ENCODE results near the gene GMPPA.

Gene GMPPA

DNA sequence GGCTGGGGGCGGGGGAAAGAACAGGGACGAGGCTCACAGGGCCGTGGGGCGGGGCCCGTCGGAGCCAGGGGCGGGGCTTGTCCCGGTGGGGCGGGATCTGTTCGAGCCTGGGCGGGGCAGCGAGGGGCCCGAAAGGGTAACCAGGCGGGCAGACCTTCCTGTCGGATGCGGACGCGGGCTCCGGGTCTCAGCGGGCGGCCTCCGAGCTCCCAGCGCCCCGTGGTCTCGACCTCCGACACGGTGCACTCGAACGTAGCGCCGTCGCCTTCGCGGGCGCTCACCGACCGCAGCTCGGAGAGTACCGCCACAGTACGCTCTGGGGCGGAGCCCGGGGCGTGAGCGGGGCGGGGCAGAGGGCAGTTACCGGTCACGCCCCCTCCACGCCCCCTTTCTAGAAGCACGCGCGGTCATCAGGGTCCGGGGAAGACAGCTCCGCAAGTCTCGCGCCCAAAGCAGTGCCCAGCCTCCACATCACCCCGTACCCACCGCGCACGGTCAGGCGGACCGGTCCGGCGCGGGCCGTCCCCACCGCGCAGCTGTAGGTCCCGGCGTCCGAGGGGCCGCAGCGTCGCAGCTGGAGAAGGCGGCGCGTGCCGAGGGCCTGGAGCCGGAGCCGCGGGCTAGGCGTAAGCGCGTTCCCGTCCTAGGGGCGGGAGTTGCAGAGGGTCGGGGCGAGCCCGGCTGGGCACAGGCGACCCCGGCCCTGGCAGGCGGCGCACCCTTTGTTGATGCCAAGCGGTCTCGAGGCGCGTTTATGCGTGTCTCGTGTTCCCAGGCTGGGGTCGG lies 53.9 kb downstream of the GMPPA start:
- ATAC-seq: peak; percentile 91
- TF ChIP-seq GLIS3 (CRISPR knock-in tag; IDR thresholded peaks at IDR 0.05): peak; percentile 10; the same call in 1 of the 2 replicates
- TF ChIP-seq, protein P1, sequence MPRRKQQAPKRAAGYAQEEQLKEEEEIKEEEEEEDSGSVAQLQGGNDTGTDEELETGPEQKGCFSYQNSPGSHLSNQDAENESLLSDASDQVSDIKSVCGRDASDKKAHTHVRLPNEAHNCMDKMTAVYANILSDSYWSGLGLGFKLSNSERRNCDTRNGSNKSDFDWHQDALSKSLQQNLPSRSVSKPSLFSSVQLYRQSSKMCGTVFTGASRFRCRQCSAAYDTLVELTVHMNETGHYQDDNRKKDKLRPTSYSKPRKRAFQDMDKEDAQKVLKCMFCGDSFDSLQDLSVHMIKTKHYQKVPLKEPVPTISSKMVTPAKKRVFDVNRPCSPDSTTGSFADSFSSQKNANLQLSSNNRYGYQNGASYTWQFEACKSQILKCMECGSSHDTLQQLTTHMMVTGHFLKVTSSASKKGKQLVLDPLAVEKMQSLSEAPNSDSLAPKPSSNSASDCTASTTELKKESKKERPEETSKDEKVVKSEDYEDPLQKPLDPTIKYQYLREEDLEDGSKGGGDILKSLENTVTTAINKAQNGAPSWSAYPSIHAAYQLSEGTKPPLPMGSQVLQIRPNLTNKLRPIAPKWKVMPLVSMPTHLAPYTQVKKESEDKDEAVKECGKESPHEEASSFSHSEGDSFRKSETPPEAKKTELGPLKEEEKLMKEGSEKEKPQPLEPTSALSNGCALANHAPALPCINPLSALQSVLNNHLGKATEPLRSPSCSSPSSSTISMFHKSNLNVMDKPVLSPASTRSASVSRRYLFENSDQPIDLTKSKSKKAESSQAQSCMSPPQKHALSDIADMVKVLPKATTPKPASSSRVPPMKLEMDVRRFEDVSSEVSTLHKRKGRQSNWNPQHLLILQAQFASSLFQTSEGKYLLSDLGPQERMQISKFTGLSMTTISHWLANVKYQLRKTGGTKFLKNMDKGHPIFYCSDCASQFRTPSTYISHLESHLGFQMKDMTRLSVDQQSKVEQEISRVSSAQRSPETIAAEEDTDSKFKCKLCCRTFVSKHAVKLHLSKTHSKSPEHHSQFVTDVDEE (CRISPR knock-in tag; IDR thresholded peaks at IDR 0.05): no peak

DNA sequence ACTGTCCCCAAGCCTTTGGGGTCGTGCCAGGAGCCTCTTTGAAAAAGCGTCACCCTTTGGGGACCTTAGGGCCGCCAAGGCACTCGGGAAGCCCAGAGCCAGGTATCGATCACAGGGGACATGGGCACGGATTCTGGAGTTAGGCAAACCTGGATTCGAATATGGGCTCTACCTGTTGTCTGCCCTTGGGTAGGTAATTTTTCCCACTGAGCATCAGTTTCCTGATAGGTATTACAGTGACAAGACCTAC lies 54.4 kb downstream of the GMPPA start:
- TF ChIP-seq, protein P1 (CRISPR knock-in tag; IDR thresholded peaks at IDR 0.05): no peak
- TF ChIP-seq RARB (CRISPR knock-in tag; IDR thresholded peaks at IDR 0.05): no peak
- no peak for TF ChIP-seq PPARA (CRISPR knock-in tag; IDR thresholded peaks at IDR 0.05; ENCODE audit: borderline replicate concordance)
- TF ChIP-seq ZNF70 (CRISPR knock-in tag; IDR thresholded peaks at IDR 0.05): no peak
- TF ChIP-seq, protein P2, sequence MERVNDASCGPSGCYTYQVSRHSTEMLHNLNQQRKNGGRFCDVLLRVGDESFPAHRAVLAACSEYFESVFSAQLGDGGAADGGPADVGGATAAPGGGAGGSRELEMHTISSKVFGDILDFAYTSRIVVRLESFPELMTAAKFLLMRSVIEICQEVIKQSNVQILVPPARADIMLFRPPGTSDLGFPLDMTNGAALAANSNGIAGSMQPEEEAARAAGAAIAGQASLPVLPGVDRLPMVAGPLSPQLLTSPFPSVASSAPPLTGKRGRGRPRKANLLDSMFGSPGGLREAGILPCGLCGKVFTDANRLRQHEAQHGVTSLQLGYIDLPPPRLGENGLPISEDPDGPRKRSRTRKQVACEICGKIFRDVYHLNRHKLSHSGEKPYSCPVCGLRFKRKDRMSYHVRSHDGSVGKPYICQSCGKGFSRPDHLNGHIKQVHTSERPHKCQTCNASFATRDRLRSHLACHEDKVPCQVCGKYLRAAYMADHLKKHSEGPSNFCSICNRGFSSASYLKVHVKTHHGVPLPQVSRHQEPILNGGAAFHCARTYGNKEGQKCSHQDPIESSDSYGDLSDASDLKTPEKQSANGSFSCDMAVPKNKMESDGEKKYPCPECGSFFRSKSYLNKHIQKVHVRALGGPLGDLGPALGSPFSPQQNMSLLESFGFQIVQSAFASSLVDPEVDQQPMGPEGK (CRISPR knock-in tag; IDR thresholded peaks at IDR 0.05; ENCODE audit: borderline replicate concordance): no peak
- no peak for TF ChIP-seq ZFP3 (CRISPR knock-in tag; IDR thresholded peaks at IDR 0.05)
- TF ChIP-seq, protein P3, sequence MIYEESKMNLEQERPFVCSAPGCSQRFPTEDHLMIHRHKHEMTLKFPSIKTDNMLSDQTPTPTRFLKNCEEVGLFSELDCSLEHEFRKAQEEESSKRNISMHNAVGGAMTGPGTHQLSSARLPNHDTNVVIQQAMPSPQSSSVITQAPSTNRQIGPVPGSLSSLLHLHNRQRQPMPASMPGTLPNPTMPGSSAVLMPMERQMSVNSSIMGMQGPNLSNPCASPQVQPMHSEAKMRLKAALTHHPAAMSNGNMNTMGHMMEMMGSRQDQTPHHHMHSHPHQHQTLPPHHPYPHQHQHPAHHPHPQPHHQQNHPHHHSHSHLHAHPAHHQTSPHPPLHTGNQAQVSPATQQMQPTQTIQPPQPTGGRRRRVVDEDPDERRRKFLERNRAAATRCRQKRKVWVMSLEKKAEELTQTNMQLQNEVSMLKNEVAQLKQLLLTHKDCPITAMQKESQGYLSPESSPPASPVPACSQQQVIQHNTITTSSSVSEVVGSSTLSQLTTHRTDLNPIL (CRISPR knock-in tag; IDR thresholded peaks at IDR 0.05; ENCODE audit: low read depth): no peak
- TF ChIP-seq ZC3H10 (CRISPR knock-in tag; IDR thresholded peaks at IDR 0.05): no peak
- ATAC-seq: no peak

DNA sequence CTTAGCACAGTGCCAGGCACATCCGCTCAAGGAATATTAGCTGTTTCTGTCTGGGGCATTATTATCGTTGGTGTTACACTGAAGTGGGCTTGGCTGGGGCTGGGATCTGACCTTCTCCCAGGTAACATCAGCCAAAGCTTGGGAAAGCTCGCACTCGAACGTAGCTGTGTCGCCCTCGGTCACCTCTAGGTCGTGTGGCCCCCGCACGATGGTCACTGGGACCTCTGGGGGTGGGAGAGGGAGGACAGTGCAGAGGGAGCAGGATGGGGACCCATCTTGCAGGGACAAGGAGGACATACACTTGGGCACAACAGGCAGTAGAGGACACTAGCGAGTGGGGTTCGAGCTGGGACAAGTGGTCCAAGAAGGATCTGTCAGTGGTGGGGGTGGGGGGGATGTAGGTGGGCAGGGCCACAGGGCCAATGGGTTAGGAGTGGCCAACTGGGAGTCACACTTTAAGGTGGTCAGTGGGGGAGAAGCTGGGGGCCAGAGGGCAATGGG lies 54.8 kb downstream of the GMPPA start:
- ATAC-seq: no peak

More for the DNA sequence above, 54.8 kb downstream of the GMPPA start:
- no peak for TF ChIP-seq ZNF70 (CRISPR knock-in tag; IDR thresholded peaks at IDR 0.05)
- no peak for TF ChIP-seq PPARA (CRISPR knock-in tag; IDR thresholded peaks at IDR 0.05; ENCODE audit: borderline replicate concordance)
- no peak for TF ChIP-seq ZFP3 (CRISPR knock-in tag; IDR thresholded peaks at IDR 0.05)
- TF ChIP-seq, protein P4, sequence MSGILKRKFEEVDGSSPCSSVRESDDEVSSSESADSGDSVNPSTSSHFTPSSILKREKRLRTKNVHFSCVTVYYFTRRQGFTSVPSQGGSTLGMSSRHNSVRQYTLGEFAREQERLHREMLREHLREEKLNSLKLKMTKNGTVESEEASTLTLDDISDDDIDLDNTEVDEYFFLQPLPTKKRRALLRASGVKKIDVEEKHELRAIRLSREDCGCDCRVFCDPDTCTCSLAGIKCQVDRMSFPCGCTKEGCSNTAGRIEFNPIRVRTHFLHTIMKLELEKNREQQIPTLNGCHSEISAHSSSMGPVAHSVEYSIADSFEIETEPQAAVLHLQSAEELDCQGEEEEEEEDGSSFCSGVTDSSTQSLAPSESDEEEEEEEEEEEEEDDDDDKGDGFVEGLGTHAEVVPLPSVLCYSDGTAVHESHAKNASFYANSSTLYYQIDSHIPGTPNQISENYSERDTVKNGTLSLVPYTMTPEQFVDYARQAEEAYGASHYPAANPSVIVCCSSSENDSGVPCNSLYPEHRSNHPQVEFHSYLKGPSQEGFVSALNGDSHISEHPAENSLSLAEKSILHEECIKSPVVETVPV (CRISPR knock-in tag; IDR thresholded peaks at IDR 0.05): no peak
- TF ChIP-seq OSR1 (CRISPR knock-in tag; IDR thresholded peaks at IDR 0.05): no peak
- no peak for TF ChIP-seq TOX (CRISPR knock-in tag; IDR thresholded peaks at IDR 0.05; ENCODE audit: borderline replicate concordance)
- TF ChIP-seq, protein P2 (CRISPR knock-in tag; IDR thresholded peaks at IDR 0.05; ENCODE audit: borderline replicate concordance): no peak
- TF ChIP-seq, protein P3 (CRISPR knock-in tag; IDR thresholded peaks at IDR 0.05; ENCODE audit: low read depth): no peak
- TF ChIP-seq, protein P5, sequence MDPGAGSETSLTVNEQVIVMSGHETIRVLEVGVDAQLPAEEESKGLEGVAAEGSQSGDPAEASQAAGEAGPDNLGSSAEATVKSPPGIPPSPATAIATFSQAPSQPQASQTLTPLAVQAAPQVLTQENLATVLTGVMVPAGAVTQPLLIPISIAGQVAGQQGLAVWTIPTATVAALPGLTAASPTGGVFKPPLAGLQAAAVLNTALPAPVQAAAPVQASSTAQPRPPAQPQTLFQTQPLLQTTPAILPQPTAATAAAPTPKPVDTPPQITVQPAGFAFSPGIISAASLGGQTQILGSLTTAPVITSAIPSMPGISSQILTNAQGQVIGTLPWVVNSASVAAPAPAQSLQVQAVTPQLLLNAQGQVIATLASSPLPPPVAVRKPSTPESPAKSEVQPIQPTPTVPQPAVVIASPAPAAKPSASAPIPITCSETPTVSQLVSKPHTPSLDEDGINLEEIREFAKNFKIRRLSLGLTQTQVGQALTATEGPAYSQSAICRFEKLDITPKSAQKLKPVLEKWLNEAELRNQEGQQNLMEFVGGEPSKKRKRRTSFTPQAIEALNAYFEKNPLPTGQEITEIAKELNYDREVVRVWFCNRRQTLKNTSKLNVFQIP (CRISPR knock-in tag; IDR thresholded peaks at IDR 0.05; ENCODE audit: borderline replicate concordance, low read depth): no peak
- TF ChIP-seq CSDC2 (CRISPR knock-in tag; IDR thresholded peaks at IDR 0.05): no peak
